Measurements from ENCODE around the gene PTPRG. TPM values are rescaled to one million over a fixed set of nuclear protein-coding genes. Genes with fewer than 3 reads are reported as not detected.
A peak's percentile ranks its signal among the peaks of the same experiment; 100 is the strongest.

The PTPRG gene
- total and polyA plus RNA-seq, 8 donors = 50.9 to 88.4 (median 54.4) TPM

DNA sequence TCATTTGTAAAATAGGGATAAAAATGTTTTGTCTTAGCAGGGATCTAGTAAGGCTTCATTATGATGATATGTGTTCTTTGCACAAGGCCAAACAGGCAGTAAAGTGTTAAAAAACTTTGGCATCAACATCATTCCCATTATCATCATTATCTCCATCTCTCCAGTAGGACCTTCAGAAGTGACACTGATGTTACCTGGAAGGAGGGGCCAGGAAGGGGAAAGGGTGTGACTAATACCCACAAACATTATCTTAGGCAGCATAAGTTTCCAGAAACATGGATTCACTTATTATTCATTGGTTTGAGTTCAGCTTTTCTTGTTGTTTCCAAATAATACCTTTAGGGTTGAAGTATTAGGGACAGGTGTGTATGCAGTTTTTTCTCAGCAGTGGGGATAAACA lies 399.6 kb downstream of the PTPRG start:
- Histone ChIP-seq H3K4me3 (no peak overlapping the region), H3K27me3 (no peaks in the 10 kb centered on the region), H3K9me3 (no peaks in the 10 kb centered on the region), H3K36me3 (no peaks in the 10 kb centered on the region), H3K27ac (no peak overlapping the region), H3K4me1 (no peaks in the 10 kb centered on the region)
- intact Hi-C loops (cut with DNase I) = no loop called here
- ATAC-seq = no peak
- TF ChIP-seq, protein P1, sequence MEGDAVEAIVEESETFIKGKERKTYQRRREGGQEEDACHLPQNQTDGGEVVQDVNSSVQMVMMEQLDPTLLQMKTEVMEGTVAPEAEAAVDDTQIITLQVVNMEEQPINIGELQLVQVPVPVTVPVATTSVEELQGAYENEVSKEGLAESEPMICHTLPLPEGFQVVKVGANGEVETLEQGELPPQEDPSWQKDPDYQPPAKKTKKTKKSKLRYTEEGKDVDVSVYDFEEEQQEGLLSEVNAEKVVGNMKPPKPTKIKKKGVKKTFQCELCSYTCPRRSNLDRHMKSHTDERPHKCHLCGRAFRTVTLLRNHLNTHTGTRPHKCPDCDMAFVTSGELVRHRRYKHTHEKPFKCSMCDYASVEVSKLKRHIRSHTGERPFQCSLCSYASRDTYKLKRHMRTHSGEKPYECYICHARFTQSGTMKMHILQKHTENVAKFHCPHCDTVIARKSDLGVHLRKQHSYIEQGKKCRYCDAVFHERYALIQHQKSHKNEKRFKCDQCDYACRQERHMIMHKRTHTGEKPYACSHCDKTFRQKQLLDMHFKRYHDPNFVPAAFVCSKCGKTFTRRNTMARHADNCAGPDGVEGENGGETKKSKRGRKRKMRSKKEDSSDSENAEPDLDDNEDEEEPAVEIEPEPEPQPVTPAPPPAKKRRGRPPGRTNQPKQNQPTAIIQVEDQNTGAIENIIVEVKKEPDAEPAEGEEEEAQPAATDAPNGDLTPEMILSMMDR (IDR thresholded peaks at IDR 0.05) = no peak
- no peak for DNase-seq

DNA sequence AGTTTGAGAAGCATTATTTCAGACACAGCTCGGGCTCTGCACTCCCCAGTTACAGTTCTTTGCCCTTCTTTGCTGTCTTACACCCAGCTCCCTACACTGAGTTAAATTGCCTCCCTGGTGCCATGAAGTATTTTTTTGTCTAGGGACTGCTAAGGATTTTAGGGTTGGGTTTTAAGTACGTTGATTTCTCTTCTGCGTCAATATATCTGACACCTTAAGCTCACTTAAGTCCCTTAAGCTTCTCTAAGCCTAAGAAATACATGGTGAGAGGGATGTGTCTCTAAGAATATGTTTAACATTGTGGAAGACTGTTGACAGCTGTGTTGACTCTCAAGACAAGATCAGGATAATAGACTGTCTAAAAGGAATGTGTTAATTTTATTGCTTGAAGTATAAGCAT lies 400.5 kb downstream of the PTPRG start:
- Histone ChIP-seq H3K4me3 (no peak overlapping the region), H3K27ac (no peak overlapping the region), H3K36me3 (no peaks in the 10 kb centered on the region), H3K27me3 (no peaks in the 10 kb centered on the region), H3K4me1 (no peaks in the 10 kb centered on the region), H3K9me3 (no peaks in the 10 kb centered on the region)
- DNase-seq = no peak
- intact Hi-C loops (cut with DNase I) = no loop called here
- TF ChIP-seq, protein P1 (IDR thresholded peaks at IDR 0.05) = no peak
- ATAC-seq = no peak

DNA sequence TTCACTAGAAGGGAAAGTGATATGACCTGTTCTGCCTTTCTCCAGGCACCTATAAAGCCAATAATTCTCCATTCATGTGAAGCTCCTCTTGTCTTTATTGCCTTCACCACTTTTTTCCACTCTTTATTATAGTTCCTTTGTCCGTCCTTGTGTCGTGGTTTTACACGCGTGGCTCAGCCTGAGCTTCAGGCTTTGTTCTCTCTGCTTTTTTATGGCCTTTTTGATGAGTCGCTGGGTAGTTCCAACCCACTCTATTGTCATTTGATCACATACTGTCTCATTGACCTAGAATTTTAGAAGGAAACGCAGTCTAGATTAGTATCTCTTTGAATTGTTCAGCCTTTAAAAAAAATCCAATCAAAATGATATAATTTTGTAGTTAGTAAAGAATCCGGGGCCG lies 403.2 kb downstream of the PTPRG start:
- intact Hi-C loops (cut with DNase I) = no loop called here
- no peak for DNase-seq
- peak overlapping the region in 1 of 2 donors; percentile 43 for H3K27ac ChIP-seq
- no peaks in the 10 kb centered on the region for H3K9me3 ChIP-seq
- TF ChIP-seq, protein P1 (IDR thresholded peaks at IDR 0.05) = no peak
- no peak overlapping the region for H3K4me3 ChIP-seq
- no peak for ATAC-seq
- no peaks in the 10 kb centered on the region for H3K4me1 ChIP-seq
- H3K27me3 ChIP-seq = no peaks in the 10 kb centered on the region
- no peaks in the 10 kb centered on the region for H3K36me3 ChIP-seq

DNA sequence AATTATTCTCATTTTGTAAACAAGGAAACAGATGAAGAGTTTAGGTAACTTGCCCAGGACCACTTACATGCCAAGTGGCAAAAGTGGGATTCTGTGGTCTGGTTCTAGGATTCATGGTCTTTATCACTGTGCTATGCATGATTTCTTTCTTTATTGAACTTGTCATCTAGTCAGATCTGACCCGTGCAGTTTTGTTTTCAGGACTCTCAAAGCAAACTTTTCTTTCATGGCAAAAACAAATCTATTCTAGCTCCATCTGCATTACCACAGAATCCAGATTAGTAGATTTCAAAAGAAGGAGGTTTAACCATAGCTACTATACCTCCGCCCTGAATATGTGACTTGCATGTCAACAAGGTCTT lies 404.4 kb downstream of the PTPRG start:
- Histone ChIP-seq H3K4me1 (no peaks in the 10 kb centered on the region), H3K36me3 (no peaks in the 10 kb centered on the region), H3K27me3 (no peaks in the 10 kb centered on the region), H3K4me3 (no peak overlapping the region), H3K9me3 (no peaks in the 10 kb centered on the region), H3K27ac (peak overlapping the region in 1 of 2 donors; percentile 16)
- TF ChIP-seq, protein P1 (IDR thresholded peaks at IDR 0.05) = no peak
- intact Hi-C loops (cut with DNase I) = no loop called here
- DNase-seq = no peak
- peak; percentile 36 for ATAC-seq

DNA sequence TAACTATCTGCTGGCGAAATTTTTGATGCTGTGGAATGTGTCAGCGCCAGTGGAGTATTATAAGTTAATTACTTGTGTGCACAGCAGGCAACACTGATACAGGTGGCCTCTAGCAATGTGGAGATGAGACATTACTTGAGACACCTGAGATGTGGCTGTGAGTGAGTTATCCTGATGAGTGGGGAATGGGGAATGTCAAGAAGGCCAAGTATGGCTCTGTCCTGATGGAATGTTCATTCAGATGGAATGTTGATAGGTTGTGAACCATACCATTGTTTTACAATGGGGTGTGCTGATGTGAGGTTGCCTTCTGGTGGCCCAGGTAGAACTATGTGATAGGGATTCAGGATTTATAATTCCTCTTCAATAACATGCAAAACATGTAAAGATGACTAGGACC lies 404.8 kb downstream of the PTPRG start:
- DNase-seq = no peak
- Histone ChIP-seq H3K9me3 (no peaks in the 10 kb centered on the region), H3K27me3 (no peaks in the 10 kb centered on the region), H3K4me3 (no peak overlapping the region), H3K27ac (peak overlapping the region in 1 of 2 donors; percentile 16), H3K4me1 (no peaks in the 10 kb centered on the region), H3K36me3 (no peaks in the 10 kb centered on the region)
- intact Hi-C loops (cut with DNase I) = no loop called here
- TF ChIP-seq, protein P1 (IDR thresholded peaks at IDR 0.05) = no peak
- ATAC-seq = peak; percentile 36

All from left lung (tissue), 10 donors.